HG02642 (cell line): Measurements from ENCODE around the gene RPUSD3.

ENCODE experiments used
- ATAC-seq: cut with Tn5 transposase; IDR thresholded peaks from one replicate; pipeline ENCODE4 v1.9.1; 2021; ENCODE audit warnings: mild to moderate bottlenecking; ENCODE audit not compliant: unreplicated experiment, poor library complexity

Gene RPUSD3

DNA sequence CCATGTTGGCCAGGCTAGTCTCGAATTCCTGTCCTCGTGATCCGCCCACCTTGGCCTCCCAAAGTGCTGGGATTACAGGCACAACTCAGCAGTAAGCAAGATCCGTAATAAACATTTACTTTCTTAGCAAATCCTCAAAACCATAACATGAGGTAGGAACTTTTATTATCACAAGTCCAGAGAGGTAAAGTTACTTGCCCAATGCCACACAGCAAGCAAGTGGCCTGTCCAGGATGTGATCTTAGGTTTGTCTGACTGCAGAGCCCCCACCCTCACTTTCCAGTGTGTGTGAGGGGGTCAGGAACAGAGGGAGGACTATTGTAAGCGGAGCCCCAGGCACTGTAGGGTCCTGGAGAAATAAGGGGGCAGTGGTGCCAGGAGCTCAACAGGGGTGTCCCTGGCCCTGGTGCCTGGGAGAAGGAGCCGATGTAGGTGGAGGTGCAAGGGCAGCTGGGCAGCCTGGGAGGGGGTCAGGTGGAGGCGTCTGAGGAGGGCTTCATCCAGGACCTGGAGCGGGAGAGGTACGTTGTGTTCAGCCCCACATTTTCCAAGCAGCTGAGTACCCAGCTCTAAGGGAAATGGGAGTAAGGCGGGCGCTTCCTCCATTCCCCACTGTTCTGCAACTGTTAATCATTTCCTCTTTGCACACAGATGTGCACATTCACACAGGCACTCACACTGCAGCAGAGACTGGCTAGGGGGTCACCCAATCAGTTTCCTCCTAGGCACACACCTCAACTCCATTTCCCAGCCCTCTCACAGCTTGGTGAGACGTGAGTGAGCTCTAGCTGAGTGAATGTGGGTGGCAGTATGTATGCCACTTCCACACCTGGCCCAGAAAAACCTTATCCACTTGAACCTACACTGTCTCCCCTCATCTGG lies 5.9 kb downstream of the RPUSD3 start:
- ATAC-seq: no peak

- ATAC-seq: no peak
These were observed 9.1 kb downstream of the RPUSD3 start for GRCh38 chr3:9834520-9835380.

GRCh38 chr3:9833078-9833477 lies 10.7 kb downstream of the RPUSD3 start:
- no peak for ATAC-seq

DNA sequence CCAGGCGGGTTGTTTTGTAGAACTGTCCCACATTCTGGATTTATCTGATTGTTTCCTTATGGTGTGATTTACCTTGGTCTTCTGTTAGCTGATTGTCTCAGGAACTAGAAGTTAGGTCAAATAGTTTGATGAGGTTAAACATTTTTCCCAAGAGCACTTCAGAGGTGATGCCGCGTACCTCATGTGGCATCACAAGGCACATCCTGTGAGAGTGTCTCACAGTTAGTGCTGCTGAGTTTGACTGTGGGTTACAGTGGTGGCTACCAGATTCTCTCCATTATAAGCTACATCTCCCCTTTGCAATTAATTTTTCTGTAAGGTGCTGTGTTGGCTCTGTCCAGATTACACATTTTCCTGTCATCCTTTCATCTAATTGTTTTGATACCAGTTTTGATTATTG lies 12.6 kb downstream of the RPUSD3 start:
- ATAC-seq: no peak

DNA sequence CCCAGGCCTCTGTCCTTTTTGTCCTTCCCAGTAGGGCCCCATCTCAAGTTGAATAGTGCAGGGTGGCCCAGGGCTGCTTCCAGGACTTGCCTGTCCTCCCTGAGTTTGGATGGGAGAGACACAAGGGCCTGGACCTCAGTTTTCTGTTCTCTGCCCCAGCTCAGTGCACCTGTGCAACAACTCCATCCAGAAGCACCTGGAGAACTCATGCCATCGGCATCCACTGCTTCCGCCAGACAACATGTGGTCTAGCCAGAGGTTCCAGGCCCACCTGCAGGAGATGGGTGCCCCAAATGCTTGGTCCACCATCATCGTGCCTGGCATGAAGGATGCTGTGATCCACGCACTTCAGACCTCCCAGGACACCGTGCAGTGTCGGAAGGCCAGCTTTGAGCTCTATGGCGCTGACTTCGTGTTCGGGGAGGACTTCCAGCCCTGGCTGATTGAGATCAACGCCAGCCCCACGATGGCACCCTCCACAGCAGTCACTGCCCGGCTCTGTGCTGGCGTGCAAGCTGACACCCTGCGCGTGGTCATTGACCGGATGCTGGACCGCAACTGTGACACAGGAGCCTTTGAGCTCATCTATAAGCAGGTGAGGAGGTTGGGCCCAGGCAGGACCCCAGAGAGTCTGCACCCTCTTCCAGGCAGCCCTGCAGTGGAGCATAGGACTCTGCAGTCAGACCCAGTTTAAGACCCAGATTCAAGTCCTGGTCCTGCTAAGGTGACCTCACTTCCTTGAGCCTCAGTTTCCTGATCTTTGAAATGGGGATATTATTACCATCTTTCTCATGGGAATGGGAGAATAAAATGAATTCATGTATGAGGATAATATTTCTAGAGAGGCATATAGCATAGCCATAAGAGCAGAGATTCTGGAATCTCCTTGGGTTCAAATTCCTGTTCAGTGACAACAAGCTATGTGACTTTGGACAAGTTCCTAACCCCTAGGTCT lies 14.7 kb downstream of the RPUSD3 start:
- ATAC-seq: no peak

- no peak for ATAC-seq
These were observed 16.8 kb downstream of the RPUSD3 start for GRCh38 chr3:9826815-9827573.

DNA sequence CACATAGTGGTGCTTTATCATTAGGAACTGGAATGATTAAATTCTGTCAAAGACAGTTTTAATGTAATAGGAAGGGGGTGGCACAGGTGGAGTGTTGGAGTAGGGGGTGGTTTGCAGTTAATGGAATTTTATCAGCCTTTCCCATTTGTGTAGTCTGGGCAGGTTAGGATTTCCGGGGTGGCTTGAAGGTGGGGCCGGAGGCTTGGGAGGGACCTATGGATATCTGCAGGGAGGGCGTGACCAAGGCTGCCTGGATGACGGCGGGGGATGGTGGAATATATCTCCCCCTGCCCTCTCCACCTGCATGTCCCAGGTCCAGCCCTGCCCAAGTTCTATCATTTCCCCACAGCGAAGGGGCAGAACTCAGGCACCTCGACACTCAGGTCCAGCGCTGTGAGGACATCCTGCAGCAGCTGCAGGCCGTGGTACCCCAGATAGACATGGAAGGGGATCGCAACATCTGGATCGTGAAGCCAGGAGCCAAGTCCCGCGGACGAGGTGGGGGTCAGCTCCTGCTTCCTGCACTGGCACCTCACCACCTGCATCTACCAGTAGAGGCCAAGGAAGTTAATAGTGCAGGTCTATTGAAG lies 18.3 kb downstream of the RPUSD3 start:
- no peak for ATAC-seq

- no peak for ATAC-seq
These were observed 22.9 kb downstream of the RPUSD3 start for GRCh38 chr3:9820946-9821345.

GRCh38 chr3:9820543-9820942 lies 23.3 kb downstream of the RPUSD3 start:
- ATAC-seq: no peak

DNA sequence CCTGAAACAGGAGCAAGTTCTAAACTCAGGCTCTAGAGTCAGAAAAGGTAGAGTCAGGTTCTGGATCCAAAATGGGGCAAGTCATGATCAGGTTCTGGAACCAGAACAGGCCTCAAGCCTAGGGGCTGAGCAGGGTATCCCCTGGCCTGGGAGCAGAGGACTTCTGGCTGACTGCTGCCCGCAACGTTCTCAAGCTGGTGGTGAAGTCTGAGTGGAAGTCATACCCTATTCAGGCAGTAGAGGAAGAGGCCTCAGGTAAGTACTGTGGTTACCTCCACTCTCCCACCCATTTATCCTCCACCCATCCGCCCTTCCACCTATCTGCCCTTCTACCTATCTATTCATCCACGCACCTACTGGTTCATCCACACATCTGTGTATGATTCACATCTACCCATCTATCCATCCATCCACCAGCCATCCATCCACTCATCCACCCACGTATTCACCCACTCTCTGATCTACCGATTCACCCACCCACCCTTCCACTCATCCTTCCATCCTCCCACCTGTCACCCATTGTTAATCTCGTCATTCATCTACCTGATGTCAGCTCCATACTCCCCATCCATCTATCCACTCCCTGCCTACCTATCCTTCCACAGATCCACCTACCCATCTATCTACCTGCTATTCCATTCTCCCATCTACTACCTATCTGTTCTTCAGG lies 25.0 kb downstream of the RPUSD3 start:
- ATAC-seq: no peak

DNA sequence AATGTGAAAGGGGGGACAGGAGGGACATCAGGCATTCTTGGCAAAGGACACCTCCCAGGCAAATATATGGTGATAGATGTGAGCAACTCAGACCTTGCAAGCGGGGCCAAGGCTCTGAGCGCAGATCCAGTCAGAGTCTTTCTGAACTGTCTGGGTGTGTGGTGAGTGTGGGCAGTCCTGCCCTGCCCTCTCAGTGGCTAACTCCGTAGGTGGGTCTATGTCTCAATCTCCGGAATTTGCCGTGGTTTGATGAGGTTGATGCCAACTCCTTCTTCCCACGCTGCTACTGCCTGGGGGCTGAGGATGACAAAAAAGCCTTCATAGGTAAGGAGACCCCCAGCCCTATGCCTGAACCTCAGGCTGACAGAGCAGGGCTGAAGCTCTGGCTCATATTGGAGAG lies 26.4 kb downstream of the RPUSD3 start:
- ATAC-seq: no peak

DNA sequence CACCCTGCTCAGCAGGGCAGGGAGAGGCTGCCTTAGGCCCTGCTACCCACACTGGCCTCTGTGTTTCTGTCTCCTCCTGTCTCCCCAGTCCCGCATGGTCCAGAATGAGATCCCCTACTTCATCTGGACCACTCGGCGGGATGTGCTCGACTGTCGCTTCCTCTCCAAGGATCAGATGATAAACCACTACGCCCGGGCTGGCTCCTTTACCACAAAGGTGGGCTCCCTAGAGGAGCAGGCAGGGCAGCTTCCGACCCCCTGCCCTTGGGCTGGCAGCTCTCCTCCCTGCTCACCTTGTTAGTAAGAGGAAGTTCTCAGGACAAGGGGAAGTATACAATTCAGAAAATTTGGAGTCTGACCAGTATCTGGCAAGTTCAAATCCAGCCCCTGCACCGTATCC lies 27.8 kb downstream of the RPUSD3 start:
- ATAC-seq: no peak

- ATAC-seq: no peak
These were observed 30.8 kb downstream of the RPUSD3 start for GRCh38 chr3:9812870-9813483.

DNA sequence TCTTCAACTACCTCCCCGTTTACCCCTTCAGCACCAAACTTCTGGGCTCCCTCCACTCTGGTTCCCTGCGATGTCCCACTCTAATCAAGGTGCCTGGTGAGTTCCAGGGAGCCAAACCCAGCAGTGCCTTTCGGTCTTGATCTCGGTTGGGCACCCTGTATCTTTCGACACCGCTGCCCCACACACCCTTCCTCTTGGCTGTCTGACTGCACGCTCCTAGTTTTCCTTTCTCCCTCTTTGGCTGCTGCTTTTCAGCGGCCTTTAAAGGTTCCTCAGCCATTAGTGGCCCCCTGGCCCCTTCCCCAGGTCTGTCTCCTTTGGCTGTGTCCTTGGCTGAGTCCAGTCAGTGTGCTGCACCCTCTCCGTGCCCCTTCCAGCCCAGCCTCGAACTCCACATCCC lies 33.0 kb downstream of the RPUSD3 start:
- ATAC-seq: no peak

GRCh38 chr3:9810433-9810770 lies 33.4 kb downstream of the RPUSD3 start:
- ATAC-seq: no peak

DNA sequence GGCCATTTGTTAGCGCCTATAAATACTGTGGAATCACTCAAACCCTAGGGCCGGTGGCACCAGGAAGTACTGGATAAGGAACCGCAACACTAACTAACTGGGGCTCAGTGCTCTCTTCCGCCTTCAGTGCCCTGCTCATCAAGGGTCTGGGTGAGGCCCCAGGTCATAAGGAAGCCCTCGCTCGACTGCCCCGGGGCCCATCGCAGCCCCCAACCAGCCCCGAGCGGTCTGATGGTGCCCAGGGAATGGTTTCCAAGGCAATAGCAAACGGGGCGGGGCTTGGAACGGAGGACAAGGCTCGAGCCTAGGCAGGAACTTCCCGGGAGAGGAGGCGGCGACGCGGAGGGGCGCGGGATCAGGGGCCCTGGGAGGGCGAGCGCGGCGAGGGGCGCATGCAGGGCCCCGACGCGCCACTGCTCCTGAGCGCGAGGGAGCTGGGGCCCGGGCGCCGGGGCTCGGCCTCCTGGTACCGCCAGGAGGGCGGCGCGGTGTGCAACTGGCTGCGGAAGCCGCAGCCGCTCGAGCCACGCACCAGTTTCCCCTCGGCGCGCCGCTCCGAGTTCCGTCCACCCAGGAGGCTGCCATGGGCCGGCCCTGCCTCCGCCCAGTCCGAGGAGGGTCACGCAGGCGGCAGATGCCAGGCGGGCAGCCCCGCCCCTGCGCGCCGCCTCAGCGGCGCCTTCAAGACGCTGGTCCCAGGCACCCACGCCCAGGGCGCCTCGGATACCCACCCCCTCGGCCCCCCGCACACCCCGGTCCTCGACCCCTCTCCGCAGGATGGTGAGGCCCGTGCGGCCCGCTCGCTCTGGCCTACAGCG lies 34.0 kb downstream of the RPUSD3 start, which contains the start of gene TTLL3:
TSS of gene TTLL3 (plus strand) at position 648 of the 818 bp plus-strand sequence. CDS start 400 bp downstream, outside the sequence.
- peak; percentile 55 for ATAC-seq

DNA sequence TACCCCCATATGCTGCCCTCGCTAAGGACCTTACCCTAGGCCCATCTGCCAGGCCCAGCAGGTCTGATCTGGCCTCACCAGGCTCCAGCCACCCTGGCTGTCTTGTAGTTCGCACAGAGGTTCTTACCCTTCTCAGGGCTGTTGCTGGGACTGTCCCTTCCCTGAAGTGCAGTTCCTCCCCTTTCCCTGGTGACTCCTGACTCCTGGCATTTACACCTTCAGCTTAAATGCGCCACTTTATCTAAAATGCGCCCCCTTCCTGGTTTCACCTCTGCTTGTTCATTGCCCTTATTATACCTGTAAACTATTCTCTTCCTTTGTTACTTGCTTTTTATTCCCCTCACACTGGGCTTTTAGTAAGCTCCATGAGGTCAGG lies 34.6 kb downstream of the RPUSD3 start:
- ATAC-seq: no peak
